Lower lobe of right lung (tissue), 2 donors: Measurements from ENCODE around the gene RNASEL. TPM values are rescaled to one million over a fixed set of nuclear protein-coding genes. Genes with fewer than 3 reads are reported as not detected.
A peak's percentile ranks its signal among the peaks of the same experiment; 100 is the strongest.

Source experiments
- ATAC-seq, 2 donors: fragments of 200-7000 bp; cut with Tn5 transposase; one replicate each; pipeline ENCODE4 v1.9.1; 2020 to 2022; ENCODE audit warnings: mild to moderate bottlenecking in 2 of 2, moderate library complexity in 2 of 2
- DNase-seq: peaks from one replicate; pipeline ENCODE4 v3.0.0-alpha.2; 2020
- H3K27ac ChIP-seq: fragments of 200-600 bp; one replicate; pipeline ENCODE4 v1.8.0; 2022
- H3K27me3 ChIP-seq: fragments of 200-600 bp; one replicate; pipeline ENCODE4 v1.8.0; 2022; ENCODE audit warnings: low read depth
- H3K36me3 ChIP-seq: fragments of 200-600 bp; one replicate; pipeline ENCODE4 v1.8.0; 2022; ENCODE audit warnings: mild to moderate bottlenecking
- H3K4me1 ChIP-seq: fragments of 200-600 bp; one replicate; pipeline ENCODE4 v1.8.0; 2022
- H3K4me3 ChIP-seq: fragments of 200-600 bp; one replicate; pipeline ENCODE4 v1.8.0; 2022; ENCODE audit warnings: mild to moderate bottlenecking
- H3K9me3 ChIP-seq: fragments of 200-600 bp; one replicate; pipeline ENCODE4 v1.8.0; 2022
- intact Hi-C: fragments of 100-400 bp; cut with DNase I; formaldehyde crosslinking; loops from one replicate; pipeline ENCODE4 v1.11.0; 2022
- long read RNA-seq: library from polyadenylated mRNA; unstranded; transcript quantifications from one replicate; pipeline ENCODE4 v2.0.0, GENCODE V29; 2021
- total RNA-seq: library from RNA; stranded (reverse); fragmentation: NEBNext Ultra II Directional; extraction: Animal tissue kit (Norgen Biotek cat#: 25700); gene quantifications from one replicate; pipeline ENCODE4 v1.2.1, GENCODE V29; 2021
- TF ChIP-seq, protein P1 (sequence below): fragments of 200-600 bp; IDR thresholded peaks from one replicate; pipeline ENCODE4 v1.8.0; 2022; ENCODE audit warnings: antibody characterized with exemption, mild to moderate bottlenecking
- donor health status: DM: no; HTN: yes; CAD: no; lungs with severe emphysema.

Gene RNASEL, protein sequence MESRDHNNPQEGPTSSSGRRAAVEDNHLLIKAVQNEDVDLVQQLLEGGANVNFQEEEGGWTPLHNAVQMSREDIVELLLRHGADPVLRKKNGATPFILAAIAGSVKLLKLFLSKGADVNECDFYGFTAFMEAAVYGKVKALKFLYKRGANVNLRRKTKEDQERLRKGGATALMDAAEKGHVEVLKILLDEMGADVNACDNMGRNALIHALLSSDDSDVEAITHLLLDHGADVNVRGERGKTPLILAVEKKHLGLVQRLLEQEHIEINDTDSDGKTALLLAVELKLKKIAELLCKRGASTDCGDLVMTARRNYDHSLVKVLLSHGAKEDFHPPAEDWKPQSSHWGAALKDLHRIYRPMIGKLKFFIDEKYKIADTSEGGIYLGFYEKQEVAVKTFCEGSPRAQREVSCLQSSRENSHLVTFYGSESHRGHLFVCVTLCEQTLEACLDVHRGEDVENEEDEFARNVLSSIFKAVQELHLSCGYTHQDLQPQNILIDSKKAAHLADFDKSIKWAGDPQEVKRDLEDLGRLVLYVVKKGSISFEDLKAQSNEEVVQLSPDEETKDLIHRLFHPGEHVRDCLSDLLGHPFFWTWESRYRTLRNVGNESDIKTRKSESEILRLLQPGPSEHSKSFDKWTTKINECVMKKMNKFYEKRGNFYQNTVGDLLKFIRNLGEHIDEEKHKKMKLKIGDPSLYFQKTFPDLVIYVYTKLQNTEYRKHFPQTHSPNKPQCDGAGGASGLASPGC
- total RNA-seq: 16.5 TPM
- long read RNA-seq, full-length matches to known transcripts: 22 of 53 reads
- long read RNA-seq, partial matches to known transcripts: 27 of 53 reads
- long read RNA-seq, other reads (novel, unspliced or antisense): 4 of 53 reads

DNA sequence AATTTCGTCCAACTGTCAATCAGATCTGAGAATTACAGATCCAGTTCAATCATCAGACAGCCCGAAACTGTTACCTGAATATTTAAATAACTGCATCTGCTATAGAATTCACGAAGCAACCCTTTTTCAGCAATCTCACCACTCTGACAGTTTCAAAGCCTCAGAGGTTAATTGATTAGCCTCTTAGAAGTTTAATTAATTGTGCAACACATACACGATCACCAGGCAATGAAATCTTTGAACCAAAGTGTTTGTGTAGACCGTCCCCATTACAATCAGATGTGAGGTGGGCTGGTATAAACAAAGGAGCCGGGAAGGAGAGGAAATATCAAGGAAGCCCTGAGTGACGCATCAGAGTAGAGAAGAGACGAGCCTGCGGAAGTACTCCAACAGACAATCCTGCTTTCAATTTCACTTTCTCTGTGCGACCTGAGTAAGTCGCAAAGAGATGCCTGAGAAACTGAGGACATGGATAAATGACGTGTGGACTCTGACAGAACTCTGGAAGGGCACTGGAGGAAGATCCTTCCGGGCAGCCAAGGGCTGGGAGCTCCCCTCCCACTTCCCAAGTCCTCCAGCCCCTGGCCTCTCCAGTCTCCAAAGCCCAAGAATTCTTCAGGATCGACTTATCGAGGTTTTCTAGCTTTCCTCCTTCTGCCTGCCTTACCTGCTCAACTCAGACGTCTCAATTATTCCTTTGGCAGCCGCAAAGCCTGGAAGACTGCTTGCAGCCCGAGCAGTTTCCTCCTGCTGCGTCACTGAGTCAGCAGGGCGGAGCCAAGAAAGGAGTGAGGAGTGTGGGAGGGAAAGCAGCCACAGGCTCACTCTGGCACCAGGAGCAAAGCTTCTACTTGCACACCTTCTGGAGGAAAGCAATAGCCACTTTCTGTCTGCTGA, at the start of gene RNASEL:
RNASEL (minus strand) TSS at position 757 of the 897 bp plus-strand sequence. CDS start 2,450 bp downstream, outside the sequence.
- no peaks in the 10 kb centered on the region for H3K9me3 ChIP-seq
- DNase-seq (peak; percentile 85), ATAC-seq (peak; percentile 94 to 97)
- peaks cover 34% of the 10 kb centered on the region for H3K4me1 ChIP-seq
- intact Hi-C loops: no loop called here
- no peaks in the 10 kb centered on the region for H3K27me3 ChIP-seq
- TF ChIP-seq, protein P1, sequence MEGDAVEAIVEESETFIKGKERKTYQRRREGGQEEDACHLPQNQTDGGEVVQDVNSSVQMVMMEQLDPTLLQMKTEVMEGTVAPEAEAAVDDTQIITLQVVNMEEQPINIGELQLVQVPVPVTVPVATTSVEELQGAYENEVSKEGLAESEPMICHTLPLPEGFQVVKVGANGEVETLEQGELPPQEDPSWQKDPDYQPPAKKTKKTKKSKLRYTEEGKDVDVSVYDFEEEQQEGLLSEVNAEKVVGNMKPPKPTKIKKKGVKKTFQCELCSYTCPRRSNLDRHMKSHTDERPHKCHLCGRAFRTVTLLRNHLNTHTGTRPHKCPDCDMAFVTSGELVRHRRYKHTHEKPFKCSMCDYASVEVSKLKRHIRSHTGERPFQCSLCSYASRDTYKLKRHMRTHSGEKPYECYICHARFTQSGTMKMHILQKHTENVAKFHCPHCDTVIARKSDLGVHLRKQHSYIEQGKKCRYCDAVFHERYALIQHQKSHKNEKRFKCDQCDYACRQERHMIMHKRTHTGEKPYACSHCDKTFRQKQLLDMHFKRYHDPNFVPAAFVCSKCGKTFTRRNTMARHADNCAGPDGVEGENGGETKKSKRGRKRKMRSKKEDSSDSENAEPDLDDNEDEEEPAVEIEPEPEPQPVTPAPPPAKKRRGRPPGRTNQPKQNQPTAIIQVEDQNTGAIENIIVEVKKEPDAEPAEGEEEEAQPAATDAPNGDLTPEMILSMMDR: no peak
- H3K27ac ChIP-seq: peak within 1 kb of the TSS; percentile 99
- peak within 1 kb of the TSS; percentile 84 for H3K4me3 ChIP-seq
- H3K36me3 ChIP-seq: no peaks in the 10 kb centered on the region

DNA sequence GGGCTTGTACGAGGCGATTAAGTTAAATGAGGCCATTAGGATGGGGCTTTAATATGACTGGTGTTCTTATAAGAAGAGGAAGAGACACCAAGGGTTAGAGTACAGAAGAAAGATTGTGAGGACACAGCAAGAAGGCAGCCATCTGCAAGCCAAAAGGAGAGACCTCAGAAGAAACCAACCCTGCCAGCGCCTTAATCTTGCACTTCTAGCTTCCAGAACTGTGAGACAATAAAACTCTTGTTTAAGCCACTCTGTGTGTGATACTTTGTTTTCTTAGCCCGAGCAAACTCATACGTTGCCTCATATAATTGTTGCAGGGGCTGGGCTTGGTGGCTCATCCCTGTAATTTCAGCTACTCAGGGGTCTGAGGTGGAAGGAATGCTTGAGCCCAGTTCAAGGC, 48.7 kb upstream of the RNASEL start:
- intact Hi-C loops: no loop called here
- no peaks in the 10 kb centered on the region for H3K36me3 ChIP-seq
- ATAC-seq: no peak
- DNase-seq: no peak
- H3K4me1 ChIP-seq: no peaks in the 10 kb centered on the region
- H3K27ac ChIP-seq: no peak overlapping the region
- TF ChIP-seq, protein P1: no peak
- H3K27me3 ChIP-seq: no peaks in the 10 kb centered on the region
- H3K9me3 ChIP-seq: no peaks in the 10 kb centered on the region
- no peak overlapping the region for H3K4me3 ChIP-seq

DNA sequence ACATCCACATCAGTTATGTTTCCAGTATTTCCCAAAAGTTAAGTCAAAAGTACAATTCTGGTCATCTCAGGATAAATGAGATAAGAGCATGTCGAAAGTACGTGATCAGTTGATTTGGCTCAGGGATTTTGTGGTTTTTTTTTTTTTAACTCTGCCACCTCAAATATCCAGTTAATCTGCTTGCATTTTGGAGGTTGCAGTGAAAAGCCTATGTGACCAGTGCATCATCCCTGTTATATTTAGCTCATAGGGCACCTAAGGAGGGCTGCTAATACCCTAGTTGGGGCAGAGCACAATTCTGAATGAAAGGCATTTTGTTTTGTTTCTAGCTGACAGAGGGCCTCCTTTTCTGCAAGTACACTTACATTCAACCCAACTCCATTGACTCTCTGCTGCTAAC, 46.8 kb upstream of the RNASEL start:
- DNase-seq: no peak
- Histone ChIP-seq H3K27me3 (no peaks in the 10 kb centered on the region), H3K9me3 (no peaks in the 10 kb centered on the region), H3K27ac (no peak overlapping the region), H3K4me3 (no peak overlapping the region), H3K4me1 (no peaks in the 10 kb centered on the region), H3K36me3 (no peaks in the 10 kb centered on the region)
- intact Hi-C loops: no loop called here
- TF ChIP-seq, protein P1: no peak
- no peak for ATAC-seq

DNA sequence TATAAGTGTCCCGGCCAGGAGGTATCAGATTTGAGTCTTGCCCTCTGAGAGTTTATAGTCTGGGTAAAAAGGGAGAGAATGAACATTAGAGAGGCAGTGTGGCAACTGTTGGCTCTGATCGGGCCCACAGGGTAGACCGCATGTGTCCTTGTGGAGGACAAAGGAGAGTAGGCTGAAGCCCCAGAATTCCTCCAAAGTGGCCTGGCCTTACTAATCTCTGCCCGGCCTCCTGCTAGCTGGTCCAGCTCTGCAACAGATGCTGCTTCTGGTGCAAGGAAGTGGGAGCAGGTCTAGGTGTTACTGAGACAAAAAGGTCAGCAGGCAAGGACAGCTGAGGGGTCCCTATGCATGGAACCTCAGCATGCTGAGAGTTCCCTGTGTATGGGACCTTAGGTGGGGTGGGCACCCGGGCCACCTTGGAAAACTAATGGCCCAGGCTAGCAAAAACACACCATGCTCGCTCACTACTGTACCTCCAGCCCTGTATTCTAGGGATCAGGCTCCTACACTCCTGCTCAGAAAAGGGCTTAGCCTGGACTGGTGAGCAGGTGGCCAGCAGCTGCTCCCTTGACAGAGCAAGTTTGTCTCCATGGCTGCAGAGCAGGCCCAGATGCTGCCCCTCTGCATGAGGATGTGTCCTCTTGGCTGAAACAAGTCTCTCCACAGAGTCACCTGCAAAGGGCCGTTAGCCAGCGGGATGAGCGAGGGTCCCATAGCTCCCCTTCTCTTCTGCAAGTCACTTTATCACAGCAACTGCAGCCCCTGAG, 45.4 kb upstream of the RNASEL start:
- ATAC-seq (peak in 1 of 2 donors; percentile 41), DNase-seq (no peak)
- intact Hi-C loops: no loop called here
- Histone ChIP-seq H3K4me1 (peaks cover 10% of the 10 kb centered on the region), H3K36me3 (no peaks in the 10 kb centered on the region), H3K27me3 (no peaks in the 10 kb centered on the region), H3K27ac (no peak overlapping the region), H3K4me3 (no peak overlapping the region), H3K9me3 (no peaks in the 10 kb centered on the region)
- TF ChIP-seq, protein P1: no peak
